ENCODE data around the gene HOXC10.

The HOXC10 gene

GRCh38 chr12:53975064-53975471 lies 9.9 kb upstream of the HOXC10 start:
- Mint-ChIP-seq H3K27me3 (peaks cover 99% of the 10 kb centered on the region), H3K27ac (no peak overlapping the region), H3K4me3 (peak overlapping the region; percentile 66), H3K36me3 (ENCODE audit: low read depth) (no peaks in the 10 kb centered on the region), H3K4me1 (ENCODE audit: low read depth) (peaks cover 7% of the 10 kb centered on the region), H3K9me3 (no peaks in the 10 kb centered on the region)
- intact Hi-C loops (cut with micrococcal nuclease), result no loop called here

GRCh38 chr12:53975479-53976152 lies 9.3 kb upstream of the HOXC10 start:
- peaks cover 7% of the 10 kb centered on the region for H3K4me1 Mint-ChIP-seq (ENCODE audit: low read depth)
- H3K4me3 Mint-ChIP-seq, result no peak overlapping the region
- H3K27ac Mint-ChIP-seq, result no peak overlapping the region
- H3K36me3 Mint-ChIP-seq (ENCODE audit: low read depth), result no peaks in the 10 kb centered on the region
- intact Hi-C loops (cut with micrococcal nuclease), result no loop called here
- peaks cover 99% of the 10 kb centered on the region for H3K27me3 Mint-ChIP-seq
- no peaks in the 10 kb centered on the region for H3K9me3 Mint-ChIP-seq

DNA sequence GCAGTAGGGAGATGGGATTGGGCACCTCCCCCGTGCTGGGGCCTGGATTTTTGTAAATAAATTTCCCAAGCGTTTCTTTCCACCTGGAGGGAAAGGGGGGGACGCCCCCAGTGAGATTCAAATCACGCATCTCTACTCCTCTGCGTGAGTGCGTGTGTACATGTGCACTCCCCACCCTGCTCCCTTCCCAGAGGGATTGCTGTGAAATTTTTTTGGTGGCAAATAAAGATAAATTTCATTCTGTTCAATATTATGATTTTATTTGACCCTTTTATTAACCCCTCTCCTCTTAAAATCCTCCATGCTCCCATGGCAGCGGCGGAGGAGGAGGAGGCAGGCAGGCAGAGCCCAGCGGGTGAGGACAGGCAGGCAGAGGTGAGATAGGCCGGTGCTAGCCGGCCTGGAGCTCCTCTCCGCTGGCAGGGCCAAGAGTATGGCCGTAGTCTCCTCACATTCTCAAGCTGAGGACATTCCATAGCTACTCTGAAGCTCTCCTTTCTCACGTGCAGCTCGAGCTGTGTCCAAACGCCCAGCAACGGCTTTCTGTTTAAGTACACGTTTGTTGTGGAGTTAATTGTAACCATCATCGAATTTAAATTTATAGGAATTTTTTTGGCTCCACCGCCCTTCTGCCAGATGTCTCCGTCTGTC lies 8.6 kb upstream of the HOXC10 start:
- Mint-ChIP-seq H3K4me1 (ENCODE audit: low read depth) (peaks cover 7% of the 10 kb centered on the region), H3K36me3 (ENCODE audit: low read depth) (no peaks in the 10 kb centered on the region), H3K27me3 (peaks cover 99% of the 10 kb centered on the region), H3K4me3 (no peak overlapping the region), H3K9me3 (no peaks in the 10 kb centered on the region), H3K27ac (no peak overlapping the region)
- intact Hi-C loops (cut with micrococcal nuclease), result no loop called here

GRCh38 chr12:53976823-53977595 lies 7.9 kb upstream of the HOXC10 start:
- intact Hi-C loops (cut with micrococcal nuclease), result no loop called here
- H3K27ac Mint-ChIP-seq, result no peak overlapping the region
- peaks cover 7% of the 10 kb centered on the region for H3K4me1 Mint-ChIP-seq (ENCODE audit: low read depth)
- H3K27me3 Mint-ChIP-seq, result peaks cover 99% of the 10 kb centered on the region
- no peaks in the 10 kb centered on the region for H3K9me3 Mint-ChIP-seq
- no peaks in the 10 kb centered on the region for H3K36me3 Mint-ChIP-seq (ENCODE audit: low read depth)
- H3K4me3 Mint-ChIP-seq, result no peak overlapping the region

GRCh38 chr12:53977596-53978445 lies 7.1 kb upstream of the HOXC10 start:
- Mint-ChIP-seq H3K36me3 (ENCODE audit: low read depth) (no peaks in the 10 kb centered on the region), H3K4me3 (no peak overlapping the region), H3K27me3 (peaks cover 99% of the 10 kb centered on the region), H3K4me1 (ENCODE audit: low read depth) (peaks cover 7% of the 10 kb centered on the region), H3K27ac (no peak overlapping the region), H3K9me3 (no peaks in the 10 kb centered on the region)
- intact Hi-C loops (cut with micrococcal nuclease), result no loop called here

GRCh38 chr12:53978477-53979356 lies 6.2 kb upstream of the HOXC10 start:
- Mint-ChIP-seq H3K4me3 (no peak overlapping the region), H3K36me3 (ENCODE audit: low read depth) (no peaks in the 10 kb centered on the region), H3K9me3 (peaks cover 5% of the 10 kb centered on the region), H3K27ac (no peak overlapping the region), H3K27me3 (peaks cover 99% of the 10 kb centered on the region), H3K4me1 (ENCODE audit: low read depth) (peaks cover 7% of the 10 kb centered on the region)
- intact Hi-C loops (cut with micrococcal nuclease), result no loop called here

- Mint-ChIP-seq H3K4me1 (ENCODE audit: low read depth) (peaks cover 17% of the 10 kb centered on the region), H3K4me3 (no peak overlapping the region), H3K27me3 (peaks cover 99% of the 10 kb centered on the region), H3K9me3 (peaks cover 6% of the 10 kb centered on the region), H3K36me3 (ENCODE audit: low read depth) (no peaks in the 10 kb centered on the region), H3K27ac (no peak overlapping the region)
- intact Hi-C loops (cut with micrococcal nuclease), result no loop called here
Observed at GRCh38 chr12:53980104-53980801, 4.7 kb upstream of the HOXC10 start.

GRCh38 chr12:53980802-53981496 lies 4.0 kb upstream of the HOXC10 start:
- Mint-ChIP-seq H3K4me3 (no peak overlapping the region), H3K27ac (no peak overlapping the region)

GRCh38 chr12:53981634-53982565 lies 3.0 kb upstream of the HOXC10 start:
- Mint-ChIP-seq H3K4me3 (no peak overlapping the region), H3K9me3 (peaks cover 6% of the 10 kb centered on the region), H3K36me3 (ENCODE audit: low read depth) (no peaks in the 10 kb centered on the region), H3K27me3 (peaks cover 99% of the 10 kb centered on the region), H3K4me1 (ENCODE audit: low read depth) (peaks cover 22% of the 10 kb centered on the region), H3K27ac (no peak overlapping the region)
- intact Hi-C loops (cut with micrococcal nuclease), result no loop called here

More at GRCh38 chr12:53980802-53981496, 4.0 kb upstream of the HOXC10 start:
- peaks cover 6% of the 10 kb centered on the region for H3K9me3 Mint-ChIP-seq
- no peaks in the 10 kb centered on the region for H3K36me3 Mint-ChIP-seq (ENCODE audit: low read depth)
- peaks cover 99% of the 10 kb centered on the region for H3K27me3 Mint-ChIP-seq
- peaks cover 22% of the 10 kb centered on the region for H3K4me1 Mint-ChIP-seq (ENCODE audit: low read depth)
- intact Hi-C loops (cut with micrococcal nuclease), result no loop called here

- Mint-ChIP-seq H3K4me3 (no peak overlapping the region), H3K27ac (no peak overlapping the region), H3K9me3 (peaks cover 6% of the 10 kb centered on the region), H3K4me1 (ENCODE audit: low read depth) (peaks cover 22% of the 10 kb centered on the region), H3K36me3 (ENCODE audit: low read depth) (no peaks in the 10 kb centered on the region), H3K27me3 (peaks cover 99% of the 10 kb centered on the region)
- intact Hi-C loops (cut with micrococcal nuclease), result no loop called here
Observed at GRCh38 chr12:53982648-53983567, 2.0 kb upstream of the HOXC10 start.

GRCh38 chr12:53983568-53983949 lies 1.4 kb upstream of the HOXC10 start:
- no peak overlapping the region for H3K27ac Mint-ChIP-seq
- no peak overlapping the region for H3K4me3 Mint-ChIP-seq
- peaks cover 22% of the 10 kb centered on the region for H3K4me1 Mint-ChIP-seq (ENCODE audit: low read depth)
- intact Hi-C loops (cut with micrococcal nuclease), result no loop called here
- H3K27me3 Mint-ChIP-seq, result peaks cover 99% of the 10 kb centered on the region
- H3K9me3 Mint-ChIP-seq, result peaks cover 6% of the 10 kb centered on the region
- no peaks in the 10 kb centered on the region for H3K36me3 Mint-ChIP-seq (ENCODE audit: low read depth)
